ENCODE data around the gene LYG2.

LYG2 gene

DNA sequence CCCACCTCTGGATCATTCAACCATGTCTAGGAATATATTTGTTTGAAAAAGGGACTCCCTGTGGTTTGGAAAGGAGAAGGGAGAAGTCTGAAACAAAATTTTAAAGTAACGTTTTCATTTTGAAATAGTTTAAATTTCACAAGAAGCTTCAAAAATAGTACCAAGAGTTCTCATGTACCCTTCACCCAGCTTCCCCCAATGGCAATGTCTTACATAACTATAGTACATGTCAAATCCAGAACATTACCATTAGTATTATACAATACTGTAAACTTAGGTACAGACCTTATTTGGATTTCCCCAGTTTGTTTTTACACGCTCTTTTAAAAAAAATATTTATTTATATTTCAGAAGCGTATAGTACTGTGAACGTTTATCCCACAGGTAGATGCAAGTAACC, 4.0 kb upstream of the LYG2 start:
- no peaks in the 10 kb centered on the region for H3K4me1 ChIP-seq (ENCODE audit: control insufficient read depth, insufficient read depth, low read length)
- no peaks in the 10 kb centered on the region for H3K9me3 ChIP-seq (ENCODE audit: control insufficient read depth, insufficient read depth, low read depth, low read length)
- H3K27ac ChIP-seq (ENCODE audit: extremely low read depth, low read depth, low read length), result no peak overlapping the region
- H3K4me3 ChIP-seq (ENCODE audit: low read depth, low read length), result no peak overlapping the region
- TF ChIP-seq ZNF239 (tag by site-specific recombination; IDR thresholded peaks at IDR 0.05) (no peak), ZNF76 (tag by site-specific recombination; IDR thresholded peaks at IDR 0.05; ENCODE audit: borderline replicate concordance, low read depth) (no peak), ZNF529 (tag by site-specific recombination; IDR thresholded peaks at IDR 0.05; ENCODE audit: insufficient replicate concordance) (peak; percentile 96), ZNF530 (tag by site-specific recombination; IDR thresholded peaks at IDR 0.05; ENCODE audit: low read depth) (no peak), ZNF664 (tag by site-specific recombination; IDR thresholded peaks at IDR 0.05) (no peak), ZNF626 (tag by site-specific recombination; IDR thresholded peaks at IDR 0.05) (no peak), ZNF48 (tag by site-specific recombination; IDR thresholded peaks at IDR 0.05) (no peak)
- TF ChIP-seq, protein P1, sequence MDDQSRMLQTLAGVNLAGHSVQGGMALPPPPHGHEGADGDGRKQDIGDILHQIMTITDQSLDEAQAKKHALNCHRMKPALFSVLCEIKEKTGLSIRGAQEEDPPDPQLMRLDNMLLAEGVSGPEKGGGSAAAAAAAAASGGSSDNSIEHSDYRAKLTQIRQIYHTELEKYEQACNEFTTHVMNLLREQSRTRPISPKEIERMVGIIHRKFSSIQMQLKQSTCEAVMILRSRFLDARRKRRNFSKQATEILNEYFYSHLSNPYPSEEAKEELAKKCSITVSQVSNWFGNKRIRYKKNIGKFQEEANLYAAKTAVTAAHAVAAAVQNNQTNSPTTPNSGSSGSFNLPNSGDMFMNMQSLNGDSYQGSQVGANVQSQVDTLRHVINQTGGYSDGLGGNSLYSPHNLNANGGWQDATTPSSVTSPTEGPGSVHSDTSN (CRISPR knock-in tag; IDR thresholded peaks at IDR 0.05), result no peak
- CTCF ChIA-PET, result interaction anchor here (0.6 kb wide), 1 partner anchor 50 kb away, joined by 3 read pairs; no protein-coding TSS in a partner anchor
- H3K36me3 ChIP-seq (ENCODE audit: control insufficient read depth in 2 of 2, insufficient read depth in 1 of 2, low read length in 2 of 2), result no peaks in the 10 kb centered on the region
- POLR2A ChIA-PET, result no interaction called here

DNA sequence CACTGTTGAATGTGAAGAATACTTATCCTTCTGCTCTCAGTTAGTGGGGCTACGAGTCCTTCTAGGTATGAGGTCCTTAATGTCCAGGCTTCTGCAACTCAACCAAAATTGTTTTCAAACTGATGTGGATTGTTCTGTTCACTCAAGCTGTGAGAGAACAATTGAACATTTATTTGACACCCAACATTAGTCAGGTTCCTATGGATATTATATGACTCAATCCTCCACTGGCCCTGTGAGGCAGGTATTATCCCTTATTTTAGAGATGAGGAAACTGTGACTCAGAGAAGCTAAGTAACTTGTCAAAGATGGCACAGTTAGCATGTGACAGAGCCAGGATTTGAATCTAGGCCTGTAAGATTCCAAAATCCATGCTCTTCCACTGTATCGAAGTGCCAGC, 1.2 kb upstream of the LYG2 start:
- H3K4me1 ChIP-seq (ENCODE audit: control insufficient read depth, insufficient read depth, low read length), result no peaks in the 10 kb centered on the region
- H3K27ac ChIP-seq (ENCODE audit: extremely low read depth, low read depth, low read length), result no peak overlapping the region
- no peaks in the 10 kb centered on the region for H3K36me3 ChIP-seq (ENCODE audit: control insufficient read depth in 2 of 2, insufficient read depth in 1 of 2, low read length in 2 of 2)
- CTCF ChIA-PET, result no interaction called here
- no peak for TF ChIP-seq ZNF223 (tag by site-specific recombination; IDR thresholded peaks at IDR 0.05)
- POLR2A ChIA-PET, result no interaction called here
- no peaks in the 10 kb centered on the region for H3K9me3 ChIP-seq (ENCODE audit: control insufficient read depth, insufficient read depth, low read depth, low read length)
- no peak overlapping the region for H3K4me3 ChIP-seq (ENCODE audit: low read depth, low read length)

DNA sequence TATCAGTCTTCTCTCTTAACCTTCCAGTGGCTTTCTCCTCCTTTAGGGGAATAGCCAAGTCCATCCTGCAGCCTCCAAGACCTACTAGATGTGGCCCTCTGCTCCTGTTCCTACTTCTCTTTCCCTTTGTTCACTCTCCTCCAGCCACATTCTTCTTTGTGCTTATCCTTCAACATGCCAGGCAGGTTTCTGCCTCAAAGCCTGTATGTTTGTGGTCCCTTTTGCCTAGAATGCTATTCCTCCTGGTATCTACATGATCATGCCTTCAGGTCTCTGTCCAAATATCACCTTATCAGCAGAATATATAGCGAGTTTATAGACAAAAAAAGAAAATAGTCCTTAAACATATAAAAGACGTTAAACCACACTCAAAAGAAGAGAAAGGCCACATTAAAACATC, 5.5 kb downstream of the LYG2 start:
- H3K4me3 ChIP-seq (ENCODE audit: low read depth, low read length), result no peak overlapping the region
- POLR2A ChIA-PET, result no interaction called here
- no peaks in the 10 kb centered on the region for H3K9me3 ChIP-seq (ENCODE audit: control insufficient read depth, insufficient read depth, low read depth, low read length)
- CTCF ChIA-PET, result no interaction called here
- H3K36me3 ChIP-seq (ENCODE audit: control insufficient read depth in 2 of 2, insufficient read depth in 1 of 2, low read length in 2 of 2), result no peaks in the 10 kb centered on the region
- no peaks in the 10 kb centered on the region for H3K4me1 ChIP-seq (ENCODE audit: control insufficient read depth, insufficient read depth, low read length)
- TF ChIP-seq, protein P2, sequence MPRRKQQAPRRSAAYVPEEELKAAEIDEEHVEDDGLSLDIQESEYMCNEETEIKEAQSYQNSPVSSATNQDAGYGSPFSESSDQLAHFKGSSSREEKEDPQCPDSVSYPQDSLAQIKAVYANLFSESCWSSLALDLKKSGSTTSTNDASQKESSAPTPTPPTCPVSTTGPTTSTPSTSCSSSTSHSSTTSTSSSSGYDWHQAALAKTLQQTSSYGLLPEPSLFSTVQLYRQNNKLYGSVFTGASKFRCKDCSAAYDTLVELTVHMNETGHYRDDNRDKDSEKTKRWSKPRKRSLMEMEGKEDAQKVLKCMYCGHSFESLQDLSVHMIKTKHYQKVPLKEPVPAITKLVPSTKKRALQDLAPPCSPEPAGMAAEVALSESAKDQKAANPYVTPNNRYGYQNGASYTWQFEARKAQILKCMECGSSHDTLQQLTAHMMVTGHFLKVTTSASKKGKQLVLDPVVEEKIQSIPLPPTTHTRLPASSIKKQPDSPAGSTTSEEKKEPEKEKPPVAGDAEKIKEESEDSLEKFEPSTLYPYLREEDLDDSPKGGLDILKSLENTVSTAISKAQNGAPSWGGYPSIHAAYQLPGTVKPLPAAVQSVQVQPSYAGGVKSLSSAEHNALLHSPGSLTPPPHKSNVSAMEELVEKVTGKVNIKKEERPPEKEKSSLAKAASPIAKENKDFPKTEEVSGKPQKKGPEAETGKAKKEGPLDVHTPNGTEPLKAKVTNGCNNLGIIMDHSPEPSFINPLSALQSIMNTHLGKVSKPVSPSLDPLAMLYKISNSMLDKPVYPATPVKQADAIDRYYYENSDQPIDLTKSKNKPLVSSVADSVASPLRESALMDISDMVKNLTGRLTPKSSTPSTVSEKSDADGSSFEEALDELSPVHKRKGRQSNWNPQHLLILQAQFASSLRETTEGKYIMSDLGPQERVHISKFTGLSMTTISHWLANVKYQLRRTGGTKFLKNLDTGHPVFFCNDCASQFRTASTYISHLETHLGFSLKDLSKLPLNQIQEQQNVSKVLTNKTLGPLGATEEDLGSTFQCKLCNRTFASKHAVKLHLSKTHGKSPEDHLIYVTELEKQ (tag by site-specific recombination; IDR thresholded peaks at IDR 0.05; ENCODE audit: borderline replicate concordance), result no peak
- no peak for TF ChIP-seq MEIS1 (CRISPR knock-in tag; IDR thresholded peaks at IDR 0.05; ENCODE audit: borderline replicate concordance)
- TF ChIP-seq, protein P3, sequence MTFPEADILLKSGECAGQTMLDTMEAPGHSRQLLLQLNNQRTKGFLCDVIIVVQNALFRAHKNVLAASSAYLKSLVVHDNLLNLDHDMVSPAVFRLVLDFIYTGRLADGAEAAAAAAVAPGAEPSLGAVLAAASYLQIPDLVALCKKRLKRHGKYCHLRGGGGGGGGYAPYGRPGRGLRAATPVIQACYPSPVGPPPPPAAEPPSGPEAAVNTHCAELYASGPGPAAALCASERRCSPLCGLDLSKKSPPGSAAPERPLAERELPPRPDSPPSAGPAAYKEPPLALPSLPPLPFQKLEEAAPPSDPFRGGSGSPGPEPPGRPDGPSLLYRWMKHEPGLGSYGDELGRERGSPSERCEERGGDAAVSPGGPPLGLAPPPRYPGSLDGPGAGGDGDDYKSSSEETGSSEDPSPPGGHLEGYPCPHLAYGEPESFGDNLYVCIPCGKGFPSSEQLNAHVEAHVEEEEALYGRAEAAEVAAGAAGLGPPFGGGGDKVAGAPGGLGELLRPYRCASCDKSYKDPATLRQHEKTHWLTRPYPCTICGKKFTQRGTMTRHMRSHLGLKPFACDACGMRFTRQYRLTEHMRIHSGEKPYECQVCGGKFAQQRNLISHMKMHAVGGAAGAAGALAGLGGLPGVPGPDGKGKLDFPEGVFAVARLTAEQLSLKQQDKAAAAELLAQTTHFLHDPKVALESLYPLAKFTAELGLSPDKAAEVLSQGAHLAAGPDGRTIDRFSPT (tag by site-specific recombination; IDR thresholded peaks at IDR 0.05), result no peak
- TF ChIP-seq, protein P4, sequence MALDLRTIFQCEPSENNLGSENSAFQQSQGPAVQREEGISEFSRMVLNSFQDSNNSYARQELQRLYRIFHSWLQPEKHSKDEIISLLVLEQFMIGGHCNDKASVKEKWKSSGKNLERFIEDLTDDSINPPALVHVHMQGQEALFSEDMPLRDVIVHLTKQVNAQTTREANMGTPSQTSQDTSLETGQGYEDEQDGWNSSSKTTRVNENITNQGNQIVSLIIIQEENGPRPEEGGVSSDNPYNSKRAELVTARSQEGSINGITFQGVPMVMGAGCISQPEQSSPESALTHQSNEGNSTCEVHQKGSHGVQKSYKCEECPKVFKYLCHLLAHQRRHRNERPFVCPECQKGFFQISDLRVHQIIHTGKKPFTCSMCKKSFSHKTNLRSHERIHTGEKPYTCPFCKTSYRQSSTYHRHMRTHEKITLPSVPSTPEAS (tag by site-specific recombination; IDR thresholded peaks at IDR 0.05), result no peak
- TF ChIP-seq ZNF16 (tag by site-specific recombination; IDR thresholded peaks at IDR 0.05; ENCODE audit: low read depth), result no peak
- no peak for TF ChIP-seq MYNN (tag by site-specific recombination; IDR thresholded peaks at IDR 0.05; ENCODE audit: borderline replicate concordance)
- no peak for TF ChIP-seq ZFP37 (tag by site-specific recombination; IDR thresholded peaks at IDR 0.05)
- H3K27ac ChIP-seq (ENCODE audit: extremely low read depth, low read depth, low read length), result no peak overlapping the region

All from HEK293 (cell line).